Dermis blood vessel endothelial cell (primary cell): ENCODE measurements around the gene LGALS3BP. TPM values are rescaled to one million over a fixed set of nuclear protein-coding genes. Genes with fewer than 3 reads are reported as not detected.

ENCODE experiments used
- DNase-seq: peaks from one replicate; pipeline ENCODE4 v3.0.0; 2010
- total RNA-seq: library from RNA; depleted of rRNA; stranded (reverse); fragments of >200 nt; gene quantifications from 2 replicates; pipeline ENCODE4 v1.2.3, GENCODE V29; 2014

LGALS3BP gene
- total RNA-seq, 1 donor from 2014 or later = 7.5 TPM

DNA sequence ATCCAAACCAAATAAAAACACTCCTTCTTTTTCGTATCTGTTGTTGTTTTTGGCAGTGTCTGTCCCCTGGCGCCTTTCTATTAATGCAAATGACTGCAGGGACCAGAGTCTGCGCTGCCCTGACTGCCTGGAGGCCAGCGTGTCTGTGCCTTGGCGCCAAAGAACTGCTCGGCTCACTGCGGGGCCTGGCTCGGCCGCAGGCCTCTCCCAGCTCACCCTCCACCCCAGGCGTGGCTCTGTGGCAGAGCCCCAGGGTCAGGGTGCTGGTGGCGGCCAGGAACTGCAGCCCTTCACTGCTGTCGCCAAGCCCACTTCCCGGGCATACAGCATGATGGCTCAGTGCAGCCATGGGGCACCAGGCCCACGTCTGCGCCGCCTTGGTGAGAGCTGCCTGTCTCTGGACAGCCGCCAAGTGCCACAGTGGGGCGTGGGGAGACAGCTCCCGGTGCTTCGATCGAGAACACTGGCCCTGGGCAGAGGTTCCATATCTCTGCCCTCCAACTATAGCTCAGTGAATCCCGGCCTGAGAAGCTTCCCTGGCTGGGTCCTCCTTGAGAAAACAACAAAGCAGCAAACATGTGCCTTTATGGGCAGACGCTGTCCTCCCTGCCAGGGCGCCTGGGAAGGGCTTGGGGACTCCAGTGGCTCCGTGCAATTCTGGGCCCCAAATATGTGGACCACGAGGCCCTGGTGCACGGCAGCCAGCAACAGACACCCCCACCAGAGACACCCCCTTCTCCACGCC is 18.8 kb upstream of the LGALS3BP start:
- no peak for DNase-seq

DNA sequence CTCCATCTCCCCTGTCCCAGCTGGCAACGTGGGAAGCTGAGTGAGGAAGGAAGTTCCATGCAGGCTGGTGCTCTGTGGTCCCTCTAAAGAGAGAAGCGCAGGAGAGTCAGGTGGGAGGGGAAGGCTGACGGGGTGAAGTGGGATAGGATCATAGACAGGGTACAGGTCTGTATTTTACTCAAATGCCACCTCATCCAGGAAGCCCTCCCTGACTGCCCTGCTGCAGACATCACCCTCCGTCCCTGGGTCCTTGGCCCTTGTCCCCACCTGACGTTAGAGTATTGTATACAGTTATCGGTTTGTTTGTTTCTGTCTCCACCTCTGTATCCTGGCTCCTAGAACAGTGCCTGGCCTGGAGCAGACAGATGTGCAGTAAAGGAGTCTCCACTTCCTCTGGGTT is 18.2 kb upstream of the LGALS3BP start:
- DNase-seq = no peak

DNA sequence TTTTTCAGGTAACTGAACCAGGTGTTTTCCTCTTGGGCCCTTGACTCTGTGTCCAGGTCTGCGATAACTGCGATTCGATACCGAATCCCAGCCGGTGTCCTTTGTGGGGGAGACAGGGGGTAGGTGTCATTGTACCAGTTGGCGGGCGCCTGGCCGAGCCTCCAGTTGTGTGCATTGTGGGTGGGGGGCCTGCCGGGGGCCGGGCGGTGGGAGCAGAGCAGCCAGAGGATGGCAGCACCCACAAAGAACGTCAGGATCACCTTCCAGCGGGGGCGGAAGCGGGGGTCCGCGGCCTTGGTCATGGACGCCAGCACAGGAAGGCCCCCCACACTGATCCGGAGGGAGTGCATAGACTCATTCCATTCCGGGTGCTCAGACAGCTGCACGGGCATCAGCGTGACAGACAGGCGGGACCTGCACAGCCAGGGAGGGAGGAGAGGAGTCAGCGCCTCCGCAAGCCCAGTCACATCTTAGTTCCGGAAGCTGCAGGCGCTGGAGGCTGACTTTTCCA is 17.6 kb upstream of the LGALS3BP start:
- no peak for DNase-seq

DNA sequence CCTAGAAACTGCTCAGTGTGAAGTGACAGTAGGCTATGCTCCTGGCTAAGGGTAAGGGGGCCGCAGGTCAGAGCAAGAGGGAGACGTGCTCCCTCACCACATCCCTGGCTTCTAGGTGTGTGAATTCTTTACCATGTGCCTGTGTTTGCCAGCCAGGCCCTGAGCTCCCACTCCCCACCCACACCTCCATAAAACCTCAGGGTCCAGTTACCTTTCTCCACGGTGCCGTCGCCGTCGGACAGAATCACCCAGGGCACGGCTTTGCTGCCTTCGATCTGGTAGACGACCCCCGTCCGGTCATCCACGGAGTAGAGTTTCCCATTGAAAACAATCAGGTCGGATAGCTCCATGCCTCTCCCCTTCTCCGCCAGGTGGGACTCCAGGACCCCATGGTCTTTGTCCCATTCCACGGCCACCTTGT is 17.1 kb upstream of the LGALS3BP start:
- no peak for DNase-seq

DNA sequence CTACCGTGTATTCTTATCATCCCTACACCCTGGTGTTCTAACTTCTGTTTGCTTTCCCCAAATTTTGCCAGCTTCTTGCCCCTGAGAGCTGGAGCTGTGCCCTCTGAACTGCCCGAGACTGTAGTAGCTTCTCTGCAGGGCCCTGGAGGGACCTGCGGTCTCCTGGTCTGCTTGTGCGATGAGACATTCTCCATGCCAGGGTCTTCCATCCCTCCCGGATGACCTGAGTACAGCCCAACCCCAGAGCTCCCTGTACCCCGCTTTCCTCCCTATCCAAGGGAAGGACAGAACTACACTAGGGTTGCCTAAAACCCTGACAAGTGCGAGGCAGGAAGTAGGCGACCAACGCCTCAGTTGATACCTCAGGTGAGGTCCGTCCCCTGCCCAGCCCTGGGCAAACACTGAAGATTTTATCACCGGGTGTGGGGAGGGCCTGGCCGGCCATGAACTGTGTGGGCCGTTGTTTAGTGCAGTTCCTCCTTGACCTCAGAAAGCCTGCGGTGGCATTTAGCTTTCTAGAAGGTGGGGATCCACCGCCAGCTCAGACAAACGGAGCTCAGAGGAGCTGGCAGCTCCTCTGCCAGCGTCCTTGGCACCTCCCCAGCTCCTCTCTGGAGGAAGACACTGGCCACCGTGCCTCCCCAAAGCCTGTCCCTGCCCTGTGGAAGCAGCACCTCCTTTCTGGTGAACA is 16.2 kb upstream of the LGALS3BP start:
- no peak for DNase-seq

DNA sequence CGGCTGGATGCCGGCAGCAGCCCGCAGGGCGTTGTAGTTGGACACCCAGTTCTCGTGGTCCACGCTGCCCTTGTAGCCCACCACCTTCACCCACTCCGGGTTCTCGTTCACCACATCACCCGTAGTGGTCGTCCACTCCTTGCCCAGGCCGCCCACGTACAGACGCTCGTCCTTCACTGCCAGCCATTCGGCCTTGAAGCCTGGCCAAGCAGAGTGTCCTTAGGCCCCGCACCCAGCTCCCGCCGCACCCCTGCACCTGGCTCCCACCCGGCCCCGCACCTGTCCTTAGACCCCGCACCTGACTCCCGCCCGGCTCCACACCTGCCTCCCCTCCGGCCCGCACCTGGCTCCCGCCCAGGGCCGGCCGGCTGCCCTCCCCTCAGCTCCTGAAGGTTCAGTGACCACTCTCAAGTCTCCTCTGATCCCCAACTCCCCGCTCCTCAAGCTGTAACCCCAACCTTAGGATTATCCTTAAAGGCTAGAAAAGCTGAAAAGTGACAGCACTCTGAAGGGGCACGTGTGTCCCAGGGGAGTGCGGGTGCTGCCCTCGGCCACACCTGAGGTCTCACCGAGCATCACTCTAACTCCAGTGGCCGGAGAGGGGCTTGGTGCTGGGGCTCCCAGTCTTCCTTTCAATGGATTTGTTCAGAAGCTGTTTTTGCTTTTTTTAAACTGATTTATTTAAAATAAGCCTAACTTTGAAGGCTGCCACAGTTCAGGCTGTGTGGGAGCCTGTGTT is 15.5 kb upstream of the LGALS3BP start:
- DNase-seq = no peak

DNA sequence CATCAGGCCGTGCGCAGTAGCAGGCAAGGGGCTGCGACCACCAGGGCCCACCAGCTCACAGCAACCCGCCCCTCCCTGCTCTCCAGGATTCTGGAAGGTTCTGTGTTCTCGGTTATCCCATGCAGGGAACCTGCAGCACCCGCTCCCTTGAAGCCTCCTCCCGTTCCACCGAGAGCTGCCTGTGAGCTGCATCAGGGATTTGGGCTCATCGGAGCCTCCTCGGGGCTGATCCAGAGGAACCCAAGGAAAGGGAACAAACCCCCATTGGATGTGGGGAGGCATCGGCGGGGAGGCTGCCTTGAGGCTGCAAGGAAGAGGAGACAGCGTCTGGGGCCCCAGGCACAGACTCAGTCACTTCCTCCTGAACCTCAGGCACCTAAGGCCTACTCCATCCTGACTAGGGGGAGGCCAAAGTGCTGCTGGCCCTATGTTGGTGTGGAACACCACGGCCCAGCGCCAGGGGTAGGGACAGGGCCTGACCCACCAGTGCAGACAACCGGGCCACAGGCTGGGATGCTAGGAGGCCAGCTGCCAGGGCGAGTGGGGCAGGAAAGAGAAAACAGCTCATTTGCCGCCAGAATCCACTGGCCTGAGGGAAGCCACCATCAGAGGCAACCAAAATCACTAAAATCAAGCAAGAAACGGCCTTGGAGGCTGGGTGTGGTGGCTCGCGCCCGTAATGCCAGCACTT is 14.4 kb upstream of the LGALS3BP start:
- DNase-seq = no peak

DNA sequence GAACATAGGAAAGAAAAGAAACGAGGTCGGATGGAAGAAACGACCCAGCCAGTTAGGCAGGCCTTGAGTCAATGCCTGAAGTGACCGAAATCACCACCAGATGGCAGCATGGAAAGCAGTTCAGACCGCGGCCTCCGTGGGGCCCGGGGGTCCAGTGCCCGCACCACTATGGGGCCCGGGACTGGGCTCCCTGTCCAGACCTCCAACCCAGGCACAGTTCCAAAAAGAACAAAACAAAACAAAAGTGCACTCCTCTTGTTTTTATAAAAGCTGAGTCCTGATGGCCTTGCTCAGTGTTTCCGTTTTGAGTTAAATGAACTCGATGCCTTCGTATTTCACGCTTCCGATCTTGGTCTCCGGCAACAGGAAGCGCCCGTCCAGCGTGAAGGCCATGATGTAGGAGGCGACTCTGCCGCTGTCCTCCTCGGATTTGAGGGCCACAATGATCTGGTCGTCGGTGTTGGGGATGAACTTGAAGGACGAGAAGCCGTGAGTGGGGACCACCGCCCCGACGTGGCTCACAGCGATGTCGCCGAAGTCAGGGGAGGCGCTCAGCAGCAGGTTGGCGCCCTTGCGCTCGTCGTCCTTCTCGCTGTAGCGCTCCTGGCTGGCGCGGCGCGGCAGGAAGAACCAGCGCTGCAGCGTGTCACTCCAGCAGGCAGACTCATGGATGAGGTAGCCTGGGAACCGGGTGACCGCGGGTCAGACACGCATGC is 13.7 kb upstream of the LGALS3BP start:
- peak; percentile 91 for DNase-seq

DNA sequence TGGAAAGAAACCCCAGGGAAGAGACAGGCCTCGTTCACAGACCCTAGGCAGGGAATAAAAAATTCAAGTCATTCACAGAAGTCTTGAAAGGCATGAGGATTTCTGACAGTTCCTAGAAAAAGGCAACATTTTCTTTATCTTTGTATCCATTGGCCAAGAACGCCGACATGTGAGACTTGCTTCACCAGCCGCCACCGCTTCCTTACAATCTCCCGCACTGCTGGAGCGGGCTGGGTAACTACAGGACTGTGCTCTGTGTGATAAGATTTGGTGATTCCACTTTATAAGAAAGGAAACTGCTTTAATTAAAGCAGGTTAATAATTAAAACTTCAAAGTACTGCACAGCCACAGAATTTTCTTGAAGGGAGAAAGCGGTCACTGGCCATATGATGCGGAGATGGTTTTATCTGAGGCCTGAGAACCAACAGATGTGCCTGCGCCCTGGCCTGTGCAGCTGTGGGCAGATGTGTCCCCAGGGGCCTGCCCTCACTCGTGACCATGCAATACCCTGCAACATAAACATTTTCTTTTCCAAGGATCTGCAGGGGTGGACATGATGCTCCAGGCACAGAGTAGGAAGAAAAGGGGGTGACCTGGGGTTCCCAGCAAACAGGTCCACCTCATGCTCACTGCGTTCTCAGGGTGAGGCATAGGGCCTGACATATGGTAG is 13.0 kb upstream of the LGALS3BP start:
- DNase-seq = no peak

DNA sequence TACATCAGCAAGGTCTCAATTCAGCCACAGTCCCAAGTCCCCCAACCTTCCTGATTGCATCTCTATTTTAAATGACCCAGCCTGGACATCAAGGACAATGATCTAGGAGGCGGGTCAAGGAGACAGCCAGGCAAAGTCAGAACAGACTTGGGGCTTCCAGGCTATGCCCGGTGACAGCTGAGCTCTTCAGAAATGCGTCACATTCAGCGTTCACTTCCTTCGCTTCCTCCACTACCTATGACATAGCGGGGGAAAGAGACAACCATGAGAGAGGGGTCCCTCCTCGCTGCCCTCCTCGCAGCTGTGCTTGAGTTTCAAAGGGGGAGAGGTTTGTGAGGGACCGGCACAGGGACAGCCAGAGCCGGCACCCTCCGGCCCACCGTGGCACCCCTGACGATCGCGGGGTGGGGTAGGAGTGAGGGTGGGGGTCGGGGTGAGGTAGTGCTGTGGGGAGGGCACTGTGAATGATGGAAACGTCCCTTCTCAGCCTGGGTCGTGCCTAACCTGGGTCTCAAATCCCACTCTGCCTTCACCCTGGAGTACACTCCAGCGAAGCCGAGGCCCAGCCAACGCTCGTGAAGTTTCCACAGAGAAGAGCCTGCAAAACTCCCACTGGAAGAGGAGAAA is 12.3 kb upstream of the LGALS3BP start:
- no peak for DNase-seq

DNA sequence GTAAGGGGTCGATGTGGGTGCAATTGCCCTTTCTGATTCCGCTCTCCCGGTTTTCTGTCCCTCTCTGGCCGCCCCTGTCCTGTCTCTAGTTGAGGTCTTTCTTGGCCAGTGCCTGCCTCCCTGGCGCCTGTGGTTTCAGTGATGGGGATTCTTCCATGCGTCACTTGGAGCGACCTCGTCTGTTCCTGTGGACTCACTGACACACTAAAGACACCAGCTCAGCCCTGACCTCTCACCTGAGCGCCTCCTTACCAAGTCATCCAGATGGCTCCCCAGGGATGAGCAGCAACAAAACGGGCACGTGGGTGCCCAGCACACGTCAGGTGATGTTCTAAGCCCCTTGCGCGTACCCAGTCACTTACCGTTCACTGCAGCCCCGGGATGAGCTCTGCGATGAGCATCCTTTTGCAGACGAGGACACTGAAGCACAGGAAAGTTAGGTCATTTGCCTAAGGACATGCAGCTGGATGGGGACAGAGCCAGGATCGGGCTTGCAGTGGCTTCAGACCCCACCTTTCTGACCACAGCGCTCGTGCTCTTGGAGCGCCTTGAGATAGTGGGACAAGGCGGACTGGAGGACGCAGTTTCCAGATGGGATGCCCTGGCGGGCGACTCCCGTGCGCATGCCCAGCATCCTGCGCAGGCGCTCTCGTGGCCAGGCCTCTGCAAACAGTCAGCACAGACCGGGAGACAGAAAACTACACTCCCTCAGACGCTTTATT is 11.5 kb upstream of the LGALS3BP start:
- no peak for DNase-seq

DNA sequence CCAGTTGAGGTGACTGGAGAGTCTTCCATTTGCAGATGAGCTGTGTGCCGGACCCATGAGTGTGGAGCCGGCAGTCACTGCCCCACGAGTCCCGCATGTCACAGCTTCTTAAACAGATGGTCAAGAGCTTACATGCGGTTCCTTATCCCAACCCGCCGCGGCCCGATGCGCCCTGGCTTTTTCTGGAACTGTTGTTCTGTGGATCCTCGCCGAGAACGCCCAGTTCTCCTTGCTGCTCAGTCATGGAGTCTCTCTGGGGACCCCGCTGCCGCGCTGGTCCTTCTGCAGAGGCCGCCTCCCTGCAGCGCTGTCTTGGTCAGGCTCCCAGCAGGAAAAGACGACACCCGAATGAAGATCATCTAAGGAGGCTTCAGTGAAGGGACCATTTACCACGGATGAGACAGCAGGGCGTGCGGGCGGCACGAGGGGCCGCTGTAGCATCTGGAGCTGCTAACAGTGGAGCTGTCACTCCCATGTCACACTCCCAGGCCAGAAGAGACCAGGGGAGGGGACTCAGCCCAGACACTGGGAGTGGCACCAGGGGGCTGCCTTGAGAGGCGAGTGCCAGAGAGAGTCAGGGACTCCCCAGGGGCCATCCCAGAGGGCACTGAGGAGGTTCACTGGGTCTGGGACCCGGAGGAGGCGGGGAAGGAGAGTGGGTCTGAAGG is 10.8 kb upstream of the LGALS3BP start:
- DNase-seq = no peak

DNA sequence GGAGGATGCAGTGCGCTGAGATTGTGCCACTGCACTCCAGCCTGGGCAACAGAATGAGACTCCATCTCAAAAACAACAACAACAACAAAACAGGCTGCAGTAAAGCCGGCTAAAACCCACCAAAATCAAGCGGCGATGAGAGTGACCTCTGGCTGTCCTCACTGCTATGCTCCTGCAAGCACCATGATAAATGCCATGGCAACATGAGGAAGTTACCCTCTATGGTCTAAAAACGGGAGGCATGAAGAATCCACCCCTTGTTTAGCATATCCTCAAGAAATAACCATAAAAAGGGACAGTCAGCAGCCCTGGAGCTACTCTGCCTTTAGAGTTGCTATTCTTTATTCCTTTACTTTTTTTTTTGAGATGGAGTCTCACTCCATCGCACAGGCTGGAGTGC is 8.4 kb upstream of the LGALS3BP start:
- no peak for DNase-seq

DNA sequence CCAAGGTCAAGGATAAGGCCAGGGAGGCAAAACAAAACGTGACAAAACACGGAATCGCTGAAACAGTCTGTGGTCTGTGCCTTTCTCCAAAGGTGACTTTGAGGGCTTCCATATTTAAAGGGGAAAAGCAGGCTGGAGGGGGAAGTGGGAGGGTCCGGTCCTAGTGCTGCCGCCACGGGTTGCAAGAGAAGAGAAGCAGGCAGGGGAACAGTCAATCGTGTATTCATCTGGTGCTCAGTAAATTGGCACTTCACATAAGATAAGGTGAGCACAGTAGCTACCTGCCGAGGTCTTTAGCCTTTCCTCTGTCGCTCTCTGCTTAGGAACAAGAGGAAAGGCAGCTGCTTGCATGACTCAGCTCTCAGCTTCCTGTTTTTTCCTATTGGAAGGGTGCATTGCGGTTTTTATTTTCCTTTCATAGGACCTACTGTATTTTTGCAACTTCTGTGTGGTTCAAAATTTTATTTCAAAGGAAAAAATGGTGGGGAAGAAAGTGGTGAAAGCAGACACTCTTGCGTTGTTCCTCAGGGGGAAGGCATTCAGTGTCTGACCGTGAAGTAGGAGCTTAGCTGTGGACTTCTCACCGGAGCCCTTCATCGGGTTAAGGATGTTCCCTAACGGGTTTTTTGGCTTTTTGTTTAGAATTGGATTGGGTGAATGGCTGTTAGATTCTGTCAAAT is 7.1 kb upstream of the LGALS3BP start:
- DNase-seq = peak; percentile 80

DNA sequence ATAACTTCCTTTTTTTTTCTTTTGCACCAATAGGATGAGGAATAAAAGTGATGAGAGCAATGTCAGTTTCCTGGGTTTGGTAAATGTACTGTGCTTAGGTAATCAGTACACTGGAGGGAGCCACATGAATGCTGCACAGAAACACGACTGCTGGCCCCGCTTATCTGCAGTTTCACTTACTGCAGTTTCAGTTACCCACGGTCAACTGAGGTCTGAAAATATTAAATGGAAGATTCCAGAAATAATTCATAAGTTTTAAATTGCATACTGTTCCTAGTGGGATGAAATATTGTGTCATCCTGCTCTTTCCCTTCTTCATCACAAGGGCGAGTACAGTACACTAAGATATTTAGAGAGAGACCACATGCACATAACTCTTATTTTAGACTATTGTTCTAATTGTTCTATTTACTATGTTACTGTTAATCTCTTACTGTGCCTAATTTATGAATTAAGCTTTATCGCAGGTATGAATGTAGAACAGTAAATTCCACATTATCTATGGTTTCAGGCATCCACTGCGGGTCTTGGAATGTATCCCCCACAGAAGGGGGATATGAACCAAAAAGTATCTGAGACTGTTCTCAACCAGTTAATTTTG is 6.4 kb upstream of the LGALS3BP start:
- peak; percentile 77 for DNase-seq

DNA sequence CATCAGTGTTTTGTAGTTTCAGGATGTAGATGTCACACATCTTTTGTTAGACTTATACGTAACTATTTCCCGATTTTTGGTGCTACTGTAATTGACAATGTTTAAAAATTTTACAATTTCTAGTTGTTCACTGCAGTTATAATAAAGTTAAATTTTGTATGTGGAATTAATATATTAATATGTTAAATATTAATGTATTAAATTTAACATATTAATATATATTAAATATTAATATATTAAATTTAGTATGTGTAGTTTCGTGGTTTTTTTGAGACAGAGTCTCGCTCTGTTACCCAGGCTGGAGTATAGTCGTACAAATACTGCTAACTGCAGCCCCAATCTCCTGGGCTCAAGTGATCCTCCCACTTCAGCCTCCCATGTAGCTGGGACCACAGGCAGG is 5.7 kb upstream of the LGALS3BP start:
- DNase-seq = no peak

DNA sequence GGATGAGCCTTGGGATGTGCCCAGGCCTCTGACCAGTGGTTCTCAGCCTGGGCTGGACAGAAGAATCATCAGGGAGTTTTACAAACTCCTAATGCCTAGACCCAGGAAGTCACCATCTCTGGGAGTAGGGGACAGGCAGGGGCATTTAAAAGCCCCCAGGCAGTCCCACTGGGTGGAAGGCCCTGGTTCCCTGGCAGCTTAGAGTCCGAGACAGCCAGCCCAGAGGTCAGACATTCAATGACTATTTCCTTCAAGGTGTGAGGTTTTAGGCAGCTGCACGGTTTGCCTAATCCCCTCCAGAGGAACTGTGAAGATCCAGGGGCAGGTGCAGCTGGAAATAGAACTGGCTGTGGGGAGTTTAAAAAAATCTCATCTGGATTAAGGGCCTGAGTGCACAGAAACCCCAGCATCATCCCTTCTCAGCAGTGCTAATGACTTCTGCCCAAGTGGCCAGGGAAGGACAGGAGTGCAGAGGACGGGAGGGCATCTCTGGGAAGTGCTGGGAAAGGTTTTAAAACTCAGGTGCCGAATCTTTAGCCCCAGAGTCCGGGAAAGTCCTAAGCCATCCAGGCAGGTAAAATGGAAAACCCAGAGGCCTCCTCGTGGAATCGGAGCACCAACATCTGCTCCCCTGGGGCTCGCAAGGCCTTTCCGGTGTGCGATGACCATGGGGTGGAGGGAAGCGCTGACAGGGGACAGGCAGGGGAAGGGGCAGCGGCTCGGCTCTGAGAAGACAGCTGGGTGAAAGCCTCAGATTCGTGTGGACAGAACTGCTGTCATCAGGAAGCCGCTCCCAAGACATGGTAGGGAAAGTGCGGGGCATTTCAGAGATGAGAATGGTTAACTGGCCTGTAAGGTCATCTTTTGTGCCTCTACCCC is 1.5 kb upstream of the LGALS3BP start:
- no peak for DNase-seq

DNA sequence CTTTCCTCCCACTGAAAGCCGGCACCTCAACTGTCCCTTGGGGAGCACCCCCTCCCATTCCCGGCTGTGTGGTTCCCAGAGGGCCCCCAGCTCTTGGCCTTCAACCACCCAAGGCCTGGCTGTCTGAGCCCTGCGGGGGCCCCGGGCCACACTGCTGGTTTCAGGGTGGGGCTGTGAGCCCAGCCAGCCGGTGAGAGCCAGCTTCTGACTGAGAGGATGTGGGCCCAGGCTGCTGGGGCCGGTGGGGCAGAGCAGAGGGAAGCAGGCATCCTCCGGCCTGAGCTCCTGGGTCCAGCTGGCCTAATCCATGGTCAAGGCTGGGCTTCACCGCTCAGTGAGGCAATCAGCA is 875 bp upstream of the LGALS3BP start:
- DNase-seq = no peak
